ENCODE data around the gene ATP6V1G2. TPM values are rescaled to one million over a fixed set of nuclear protein-coding genes. Genes with fewer than 3 reads are reported as not detected.

ATP6V1G2 gene
- total RNA-seq, 1 experiment from 2014 or later: 0.98 TPM

DNA sequence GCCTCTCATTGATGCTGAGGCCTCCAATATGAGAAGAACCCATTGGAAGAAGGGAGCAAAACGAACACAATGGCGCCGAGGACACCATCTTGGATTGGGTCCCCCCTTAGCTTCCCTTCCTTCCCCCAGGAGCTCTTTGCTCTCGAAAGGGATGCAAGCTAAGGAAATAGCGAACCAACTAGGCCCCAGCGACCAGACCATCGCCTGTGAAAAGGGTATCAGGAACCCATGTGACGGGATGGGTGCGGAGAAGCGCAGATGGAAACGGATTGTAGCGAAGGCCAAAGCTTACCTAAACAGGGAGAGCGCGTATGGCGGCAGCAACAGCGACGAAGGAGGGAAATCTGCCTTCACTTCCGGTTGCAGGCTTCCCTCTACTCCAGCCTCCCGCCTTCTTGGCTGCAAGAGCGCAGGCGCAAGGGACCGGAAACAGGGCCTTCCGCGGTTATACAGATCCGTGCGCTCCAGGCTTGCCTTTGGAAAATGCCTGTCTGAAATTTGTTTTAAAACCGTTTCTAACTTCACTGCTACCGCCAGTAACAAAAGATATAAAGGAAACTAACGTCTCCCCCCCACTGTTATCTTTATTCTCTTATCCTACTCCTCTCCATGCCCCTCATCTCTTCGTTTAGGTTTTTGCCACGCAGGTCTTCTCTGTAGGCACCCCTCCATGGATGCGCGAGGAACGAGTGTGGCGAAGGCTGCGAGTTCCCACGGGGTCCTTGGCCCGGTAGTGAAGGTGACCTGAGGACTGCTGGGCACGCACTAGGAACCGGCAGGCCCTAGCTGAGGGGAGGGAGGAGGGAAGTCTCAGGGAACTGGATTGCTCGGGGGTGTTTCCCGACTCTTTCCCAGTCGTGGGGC lies 4.5 kb downstream of the ATP6V1G2 start, which contains the start of gene DDX39B:
Gene DDX39B, minus strand, starts transcription at position 346 of the 864 bp plus-strand sequence. CDS start 1,471 bp downstream, outside the sequence.
- TF ChIP-seq SIN3A (IDR thresholded peaks at IDR 0.05; ENCODE audit: borderline replicate concordance, insufficient read depth, low read depth, low read length) (no peak; the same call in none of the 2 replicates), POLR2AphosphoS5 (IDR thresholded peaks at IDR 0.05; ENCODE audit: low read depth, low read length) (peak; percentile 90), TCF7L2 (IDR thresholded peaks at IDR 0.05; ENCODE audit: low read depth, low read length) (peak; percentile 39; the same call in 1 of the 2 replicates)
- TF ChIP-seq, protein P1, sequence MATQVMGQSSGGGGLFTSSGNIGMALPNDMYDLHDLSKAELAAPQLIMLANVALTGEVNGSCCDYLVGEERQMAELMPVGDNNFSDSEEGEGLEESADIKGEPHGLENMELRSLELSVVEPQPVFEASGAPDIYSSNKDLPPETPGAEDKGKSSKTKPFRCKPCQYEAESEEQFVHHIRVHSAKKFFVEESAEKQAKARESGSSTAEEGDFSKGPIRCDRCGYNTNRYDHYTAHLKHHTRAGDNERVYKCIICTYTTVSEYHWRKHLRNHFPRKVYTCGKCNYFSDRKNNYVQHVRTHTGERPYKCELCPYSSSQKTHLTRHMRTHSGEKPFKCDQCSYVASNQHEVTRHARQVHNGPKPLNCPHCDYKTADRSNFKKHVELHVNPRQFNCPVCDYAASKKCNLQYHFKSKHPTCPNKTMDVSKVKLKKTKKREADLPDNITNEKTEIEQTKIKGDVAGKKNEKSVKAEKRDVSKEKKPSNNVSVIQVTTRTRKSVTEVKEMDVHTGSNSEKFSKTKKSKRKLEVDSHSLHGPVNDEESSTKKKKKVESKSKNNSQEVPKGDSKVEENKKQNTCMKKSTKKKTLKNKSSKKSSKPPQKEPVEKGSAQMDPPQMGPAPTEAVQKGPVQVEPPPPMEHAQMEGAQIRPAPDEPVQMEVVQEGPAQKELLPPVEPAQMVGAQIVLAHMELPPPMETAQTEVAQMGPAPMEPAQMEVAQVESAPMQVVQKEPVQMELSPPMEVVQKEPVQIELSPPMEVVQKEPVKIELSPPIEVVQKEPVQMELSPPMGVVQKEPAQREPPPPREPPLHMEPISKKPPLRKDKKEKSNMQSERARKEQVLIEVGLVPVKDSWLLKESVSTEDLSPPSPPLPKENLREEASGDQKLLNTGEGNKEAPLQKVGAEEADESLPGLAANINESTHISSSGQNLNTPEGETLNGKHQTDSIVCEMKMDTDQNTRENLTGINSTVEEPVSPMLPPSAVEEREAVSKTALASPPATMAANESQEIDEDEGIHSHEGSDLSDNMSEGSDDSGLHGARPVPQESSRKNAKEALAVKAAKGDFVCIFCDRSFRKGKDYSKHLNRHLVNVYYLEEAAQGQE (IDR thresholded peaks at IDR 0.05; ENCODE audit: insufficient read depth in 1 of 2, low read depth in 2 of 2, low read length in 1 of 2): peak in 1 of 2 experiments; percentile 70; a peak in 2 of 4 replicates
- intact Hi-C loops (cut with micrococcal nuclease; ENCODE audit: unreplicated experiment) (loop anchor here (2.0 kb wide), 1 partner anchor 49 kb away; no protein-coding TSS in a partner anchor), in situ Hi-C loops (cut with HindIII; ENCODE audit: low pct_unique_long_range_greater_than_20kb, low sequenced_read_pairs) (no loop called here)
- peak; percentile 86 for DNase-seq (ENCODE audit: low read depth, low spot score)
- Histone ChIP-seq H3K9me3 (ENCODE audit: control insufficient read depth, insufficient read depth, low read depth, low read length) (no peaks in the 10 kb centered on the region), H3K27ac (ENCODE audit: low read length) (peak within 1 kb of the TSS; percentile 97), H3K4me1 (ENCODE audit: control insufficient read depth, insufficient read depth, low read length) (peaks cover 19% of the 10 kb centered on the region), H3K27me3 (ENCODE audit: control insufficient read depth, insufficient read depth, low read length) (no peaks in the 10 kb centered on the region), H3K36me3 (ENCODE audit: control insufficient read depth, insufficient read depth, low read length) (peaks cover 18% of the 10 kb centered on the region), H3K4me3 (ENCODE audit: low read depth in 2 of 2, low read length in 2 of 2) (peak within 1 kb of the TSS; percentile 54 to 98)
- ChIA-PET CTCF (interaction anchor here (0.6 kb wide), 1 partner anchor 60 kb away, joined by 3 read pairs; no protein-coding TSS in a partner anchor), POLR2A (interaction anchor here (0.5 to 1.5 kb wide), 9 partner anchors 12 to 80 kb away, joined by 3 to 8 read pairs (median 4); partner anchors contain the start of gene NCR3)
- peak; percentile 91 for ATAC-seq
- no TSS peak for BruUV-seq (replicated peaks)

DNA sequence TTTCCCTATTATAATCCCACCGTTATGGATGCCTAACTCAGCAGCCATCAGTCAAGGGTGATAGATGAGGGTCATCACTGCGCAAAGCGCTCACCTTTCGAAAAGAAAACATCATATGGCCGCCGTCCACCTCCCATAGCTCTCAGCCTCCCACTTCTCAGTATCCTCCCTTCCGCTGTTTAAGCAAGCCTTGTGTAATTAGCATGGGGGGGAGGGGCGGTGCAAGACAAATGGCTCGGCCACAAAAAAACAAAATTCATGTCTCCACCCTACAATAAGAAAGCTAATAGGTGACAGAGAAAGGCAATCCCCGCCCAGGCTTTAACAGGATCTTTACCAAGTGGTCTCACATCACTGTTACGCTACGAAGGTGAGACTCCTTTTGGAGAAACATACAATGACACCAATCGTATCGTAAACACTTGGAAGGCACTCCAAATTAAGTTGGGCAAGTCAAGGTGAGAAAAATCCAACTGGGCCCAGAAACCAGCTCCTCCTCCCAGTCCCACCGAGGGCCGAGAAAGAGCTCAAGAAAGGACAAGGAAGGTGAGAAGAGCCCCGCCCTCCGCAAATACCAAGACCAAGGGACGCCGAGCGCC lies 5.2 kb downstream of the ATP6V1G2 start:
- POLR2A ChIA-PET: interaction anchor here (0.6 to 1.5 kb wide), 9 partner anchors 12 to 627 kb away, joined by 3 to 15 read pairs (median 3); partner anchors contain the start of gene NCR3
- Histone ChIP-seq H3K4me1 (ENCODE audit: control insufficient read depth, insufficient read depth, low read length) (peaks cover 19% of the 10 kb centered on the region), H3K36me3 (ENCODE audit: control insufficient read depth, insufficient read depth, low read length) (peaks cover 24% of the 10 kb centered on the region), H3K9me3 (ENCODE audit: control insufficient read depth, insufficient read depth, low read depth, low read length) (no peaks in the 10 kb centered on the region), H3K4me3 (ENCODE audit: low read depth in 2 of 2, low read length in 2 of 2) (peak overlapping the region; percentile 54 to 98), H3K27me3 (ENCODE audit: control insufficient read depth, insufficient read depth, low read length) (no peaks in the 10 kb centered on the region), H3K27ac (ENCODE audit: low read length) (peak overlapping the region; percentile 97)
- in situ Hi-C loops (cut with HindIII; ENCODE audit: low pct_unique_long_range_greater_than_20kb, low sequenced_read_pairs): no loop called here
- CTCF ChIA-PET: interaction anchor here (0.6 kb wide), 1 partner anchor 61 kb away, joined by 3 read pairs; no protein-coding TSS in a partner anchor
- DNase-seq (ENCODE audit: low read depth, low spot score) (no peak), ATAC-seq (peak; percentile 7)
- BruUV-seq (replicated peaks): TSS peak; percentile 85
- TF ChIP-seq TCF7L2 (IDR thresholded peaks at IDR 0.05; ENCODE audit: low read depth, low read length) (no peak; the same call in 1 of the 2 replicates), SIN3A (IDR thresholded peaks at IDR 0.05; ENCODE audit: borderline replicate concordance, insufficient read depth, low read depth, low read length) (0 out of 2 replicates have a peak, but pooled peaks have one; percentile 60)
- intact Hi-C loops (cut with micrococcal nuclease; ENCODE audit: unreplicated experiment): loop anchor here (2.0 kb wide), 1 partner anchor 48 kb away; no protein-coding TSS in a partner anchor

DNA sequence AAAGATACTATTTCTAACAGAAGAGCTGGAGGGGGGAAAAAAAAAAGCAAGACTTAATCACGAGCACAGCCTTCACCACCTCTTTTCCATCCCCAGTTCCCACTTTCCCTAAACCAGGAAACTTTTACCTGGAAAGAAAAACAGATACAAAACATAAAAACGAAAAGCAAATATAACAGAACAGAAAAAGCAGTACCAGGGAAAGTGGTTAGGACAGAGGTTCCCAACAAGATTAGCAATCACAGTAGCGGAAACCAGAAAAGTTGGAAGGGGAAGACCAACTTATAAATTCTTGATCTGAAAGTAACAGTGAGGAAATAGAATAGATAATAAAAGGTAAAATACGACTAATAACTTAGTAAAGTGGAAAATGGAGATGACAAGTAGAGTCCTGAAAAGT lies 5.8 kb downstream of the ATP6V1G2 start:
- peaks cover 29% of the 10 kb centered on the region for H3K36me3 ChIP-seq (ENCODE audit: control insufficient read depth, insufficient read depth, low read length)
- DNase-seq (ENCODE audit: low read depth, low spot score): no peak
- peak overlapping the region; percentile 97 for H3K27ac ChIP-seq (ENCODE audit: low read length)
- in situ Hi-C loops (cut with HindIII; ENCODE audit: low pct_unique_long_range_greater_than_20kb, low sequenced_read_pairs): no loop called here
- CTCF ChIA-PET: no interaction called here
- TF ChIP-seq, protein P2, sequence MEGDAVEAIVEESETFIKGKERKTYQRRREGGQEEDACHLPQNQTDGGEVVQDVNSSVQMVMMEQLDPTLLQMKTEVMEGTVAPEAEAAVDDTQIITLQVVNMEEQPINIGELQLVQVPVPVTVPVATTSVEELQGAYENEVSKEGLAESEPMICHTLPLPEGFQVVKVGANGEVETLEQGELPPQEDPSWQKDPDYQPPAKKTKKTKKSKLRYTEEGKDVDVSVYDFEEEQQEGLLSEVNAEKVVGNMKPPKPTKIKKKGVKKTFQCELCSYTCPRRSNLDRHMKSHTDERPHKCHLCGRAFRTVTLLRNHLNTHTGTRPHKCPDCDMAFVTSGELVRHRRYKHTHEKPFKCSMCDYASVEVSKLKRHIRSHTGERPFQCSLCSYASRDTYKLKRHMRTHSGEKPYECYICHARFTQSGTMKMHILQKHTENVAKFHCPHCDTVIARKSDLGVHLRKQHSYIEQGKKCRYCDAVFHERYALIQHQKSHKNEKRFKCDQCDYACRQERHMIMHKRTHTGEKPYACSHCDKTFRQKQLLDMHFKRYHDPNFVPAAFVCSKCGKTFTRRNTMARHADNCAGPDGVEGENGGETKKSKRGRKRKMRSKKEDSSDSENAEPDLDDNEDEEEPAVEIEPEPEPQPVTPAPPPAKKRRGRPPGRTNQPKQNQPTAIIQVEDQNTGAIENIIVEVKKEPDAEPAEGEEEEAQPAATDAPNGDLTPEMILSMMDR (IDR thresholded peaks at IDR 0.05): no peak
- TF ChIP-seq TCF7L2 (IDR thresholded peaks at IDR 0.05; ENCODE audit: low read depth, low read length) (no peak), SIN3A (IDR thresholded peaks at IDR 0.05; ENCODE audit: borderline replicate concordance, insufficient read depth, low read depth, low read length) (no peak), POLR2AphosphoS5 (IDR thresholded peaks at IDR 0.05; ENCODE audit: low read depth, low read length) (no peak)
- TF ChIP-seq, protein P1 (IDR thresholded peaks at IDR 0.05; ENCODE audit: insufficient read depth in 1 of 2, low read depth in 2 of 2, low read length in 1 of 2): no peak
- BruUV-seq (replicated peaks): no TSS peak
- no peak for ATAC-seq
- peak overlapping the region; percentile 54 to 98 for H3K4me3 ChIP-seq (ENCODE audit: low read depth in 2 of 2, low read length in 2 of 2)
- POLR2A ChIA-PET: interaction anchor here (0.6 to 1.5 kb wide), 6 partner anchors 43 to 627 kb away, joined by 3 to 15 read pairs (median 5); no protein-coding TSS in a partner anchor
- no peaks in the 10 kb centered on the region for H3K27me3 ChIP-seq (ENCODE audit: control insufficient read depth, insufficient read depth, low read length)
- H3K4me1 ChIP-seq (ENCODE audit: control insufficient read depth, insufficient read depth, low read length): peaks cover 19% of the 10 kb centered on the region
- intact Hi-C loops (cut with micrococcal nuclease; ENCODE audit: unreplicated experiment): loop anchor here (2.0 kb wide), 1 partner anchor 48 kb away; no protein-coding TSS in a partner anchor
- H3K9me3 ChIP-seq (ENCODE audit: control insufficient read depth, insufficient read depth, low read depth, low read length): no peaks in the 10 kb centered on the region

All from Panc1 (cell line).